Testis (tissue), 2 donors: Measurements from ENCODE around the gene LKAAEAR1.

Experiments
- POLR2A ChIP-seq: fragments of 450-650 bp; IDR thresholded peaks from one replicate; pipeline ENCODE4 v1.6.1; 2017; ENCODE audit warnings: antibody characterized with exemption, mild to moderate bottlenecking, moderate library complexity
- TF ChIP-seq, protein P1 (sequence below), 3 experiments: fragments of 450-650 bp in 2 of 3; fragments of 200-600 bp in 1 of 3; sonication (generic) in 1 of 3; IDR thresholded peaks; one replicate each; pipeline ENCODE4 v1.5.1; 2016 to 2019; ENCODE audit warnings: antibody characterized with exemption in 3 of 3, mild to moderate bottlenecking in 2 of 3, moderate library complexity in 1 of 3

DNA sequence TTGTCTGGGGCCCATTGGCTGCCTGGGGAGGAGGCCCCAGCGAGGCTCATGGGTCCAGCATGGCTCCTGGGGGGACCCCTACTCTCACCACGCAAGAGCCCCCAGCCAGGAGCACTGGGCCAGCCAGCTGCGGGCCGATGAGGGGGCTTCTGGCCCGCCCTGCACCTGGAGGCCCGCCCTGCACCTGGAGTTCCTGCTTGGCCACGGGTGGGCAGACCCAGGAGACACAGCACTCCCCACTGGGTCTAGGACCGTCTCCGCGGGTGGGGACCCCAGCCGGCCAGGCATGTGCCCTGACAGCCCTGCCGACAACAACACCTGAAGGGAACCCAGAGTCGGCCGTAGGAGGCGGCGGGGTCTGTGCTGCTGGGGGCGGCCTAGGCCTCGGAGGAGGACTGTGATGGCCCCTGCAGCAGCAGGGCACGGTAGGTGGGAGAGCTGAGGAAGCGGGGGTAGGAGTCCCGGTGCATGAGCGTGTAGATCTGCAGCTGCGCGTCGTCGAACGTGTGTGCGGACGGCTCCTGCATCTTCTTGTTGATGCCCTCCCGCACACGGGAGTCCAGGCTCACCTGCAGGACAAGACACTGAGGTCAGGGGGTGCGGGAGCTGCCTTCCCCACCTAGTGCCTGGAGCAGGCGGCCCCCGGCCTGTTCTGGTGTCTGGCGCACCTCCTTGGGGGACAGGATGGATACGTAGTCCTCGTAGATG is 10.6 kb downstream of the LKAAEAR1 start:
- TF ChIP-seq POLR2A, result no peak
- TF ChIP-seq, protein P1, sequence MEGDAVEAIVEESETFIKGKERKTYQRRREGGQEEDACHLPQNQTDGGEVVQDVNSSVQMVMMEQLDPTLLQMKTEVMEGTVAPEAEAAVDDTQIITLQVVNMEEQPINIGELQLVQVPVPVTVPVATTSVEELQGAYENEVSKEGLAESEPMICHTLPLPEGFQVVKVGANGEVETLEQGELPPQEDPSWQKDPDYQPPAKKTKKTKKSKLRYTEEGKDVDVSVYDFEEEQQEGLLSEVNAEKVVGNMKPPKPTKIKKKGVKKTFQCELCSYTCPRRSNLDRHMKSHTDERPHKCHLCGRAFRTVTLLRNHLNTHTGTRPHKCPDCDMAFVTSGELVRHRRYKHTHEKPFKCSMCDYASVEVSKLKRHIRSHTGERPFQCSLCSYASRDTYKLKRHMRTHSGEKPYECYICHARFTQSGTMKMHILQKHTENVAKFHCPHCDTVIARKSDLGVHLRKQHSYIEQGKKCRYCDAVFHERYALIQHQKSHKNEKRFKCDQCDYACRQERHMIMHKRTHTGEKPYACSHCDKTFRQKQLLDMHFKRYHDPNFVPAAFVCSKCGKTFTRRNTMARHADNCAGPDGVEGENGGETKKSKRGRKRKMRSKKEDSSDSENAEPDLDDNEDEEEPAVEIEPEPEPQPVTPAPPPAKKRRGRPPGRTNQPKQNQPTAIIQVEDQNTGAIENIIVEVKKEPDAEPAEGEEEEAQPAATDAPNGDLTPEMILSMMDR (IDR thresholded peaks at IDR 0.05), result no peak
